ENCODE measurements around the gene MICB. TPM values are rescaled to one million over a fixed set of nuclear protein-coding genes. Genes with fewer than 3 reads are reported as not detected.
"Not testable (repeated sequence)": the region's sequence is repeated elsewhere in the genome, so short reads cannot be mapped to it uniquely, and the experiment has no call there.

MICB gene
- total RNA-seq, 1 experiment from 2014 or later = 13.0 TPM

GRCh38 chr6:31499648-31500047, 1.7 kb downstream of the MICB start:
- DNase-seq (ENCODE audit: low read depth) = not testable (repeated sequence)

- DNase-seq (ENCODE audit: low read depth) = no peak
These were observed 4.6 kb downstream of the MICB start for GRCh38 chr6:31502586-31502985.

- not testable (repeated sequence) for DNase-seq (ENCODE audit: low read depth)
These were observed 11.1 kb downstream of the MICB start for GRCh38 chr6:31509036-31509435.

GRCh38 chr6:31510007-31510406, 12.1 kb downstream of the MICB start:
- DNase-seq (ENCODE audit: low read depth) = no peak

- DNase-seq (ENCODE audit: low read depth) = peak; percentile 79
These were observed 15.7 kb downstream of the MICB start for GRCh38 chr6:31513456-31514165.

GRCh38 chr6:31521835-31522234, 23.9 kb downstream of the MICB start:
- no peak for DNase-seq (ENCODE audit: low read depth)

GRCh38 chr6:31525553-31525931, 27.6 kb downstream of the MICB start:
- no peak for DNase-seq (ENCODE audit: low read depth)

GRCh38 chr6:31525932-31526591, 28.1 kb downstream of the MICB start:
- DNase-seq (ENCODE audit: low read depth) = peak; percentile 43

- no peak for DNase-seq (ENCODE audit: low read depth)
These were observed 30.4 kb downstream of the MICB start for GRCh38 chr6:31528307-31528777.

GRCh38 chr6:31528821-31529328, 30.9 kb downstream of the MICB start, which contains the start of gene MCCD1:
MCCD1 (plus strand) TSS chr6:31528962; CDS start chr6:31529015, 53 bp downstream.
- no peak for DNase-seq (ENCODE audit: low read depth)

- DNase-seq (ENCODE audit: low read depth) = no peak
These were observed 31.6 kb downstream of the MICB start for GRCh38 chr6:31529329-31530150.

GRCh38 chr6:31530659-31531058, 32.7 kb downstream of the MICB start:
- no peak for DNase-seq (ENCODE audit: low read depth)

GRCh38 chr6:31531162-31531561, 33.2 kb downstream of the MICB start:
- DNase-seq (ENCODE audit: low read depth) = no peak

GRCh38 chr6:31531771-31532643, 34.1 kb downstream of the MICB start:
- no peak for DNase-seq (ENCODE audit: low read depth)

- no peak for DNase-seq (ENCODE audit: low read depth)
These were observed 34.9 kb downstream of the MICB start for GRCh38 chr6:31532644-31533454.

GRCh38 chr6:31533455-31533841, 35.5 kb downstream of the MICB start:
- no peak for DNase-seq (ENCODE audit: low read depth)

GRCh38 chr6:31534011-31534410, 36.1 kb downstream of the MICB start:
- no peak for DNase-seq (ENCODE audit: low read depth)

- DNase-seq (ENCODE audit: low read depth) = no peak
These were observed 36.6 kb downstream of the MICB start for GRCh38 chr6:31534521-31535040.

- no peak for DNase-seq (ENCODE audit: low read depth)
These were observed 37.8 kb downstream of the MICB start for GRCh38 chr6:31535538-31536324.
